HG02798 (cell line): ENCODE data around the gene PPARG.

Experiments
- ATAC-seq: cut with Tn5 transposase; IDR thresholded peaks from one replicate; pipeline ENCODE4 v1.9.1; 2021; ENCODE audit warnings: mild to moderate bottlenecking; ENCODE audit not compliant: unreplicated experiment, poor library complexity

PPARG gene

DNA sequence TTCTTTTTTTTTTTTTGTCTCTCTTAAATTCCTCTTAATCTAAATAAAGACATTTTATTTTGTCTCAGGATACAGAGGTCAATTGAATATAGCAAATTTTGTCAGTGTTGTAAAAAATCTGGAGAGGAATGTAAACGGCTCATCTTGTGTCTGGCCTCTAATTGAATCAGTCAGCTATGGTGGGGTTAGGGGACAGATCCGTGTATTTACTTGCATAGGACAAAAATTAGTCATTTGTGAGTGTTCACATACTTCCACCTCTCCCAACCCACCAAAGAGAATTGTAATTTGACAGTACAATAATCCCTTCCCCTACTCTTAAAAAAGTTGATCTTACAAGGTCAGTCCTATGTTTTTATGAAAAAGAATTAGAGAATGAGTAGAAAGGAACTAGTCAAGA is 18.3 kb downstream of the PPARG start:
- ATAC-seq, result no peak

- no peak for ATAC-seq
Measured at GRCh38 chr3:12308517-12308916, 19.6 kb downstream of the PPARG start.

- no peak for ATAC-seq
Measured at GRCh38 chr3:12309716-12310115, 20.8 kb downstream of the PPARG start.

DNA sequence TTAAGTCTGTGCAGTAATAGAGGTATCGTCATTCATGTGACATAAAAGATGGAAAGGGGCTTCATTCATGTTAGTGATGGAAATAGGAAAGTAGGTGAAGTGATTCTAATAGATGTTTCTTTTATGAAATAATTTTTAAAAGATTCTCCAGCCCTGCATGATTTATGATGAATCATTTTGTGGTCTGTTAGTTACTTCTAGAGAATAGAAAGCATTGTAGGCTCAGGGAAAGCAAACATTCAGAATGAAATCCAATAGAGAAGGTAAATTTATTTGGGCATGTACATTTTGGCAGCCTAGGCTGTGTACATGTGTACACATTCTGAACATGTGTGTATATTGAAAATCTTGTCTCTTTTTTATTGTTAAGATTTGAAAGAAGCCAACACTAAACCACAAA is 23.1 kb downstream of the PPARG start:
- no peak for ATAC-seq

- ATAC-seq, result no peak
Measured at GRCh38 chr3:12313519-12313918, 24.6 kb downstream of the PPARG start.

DNA sequence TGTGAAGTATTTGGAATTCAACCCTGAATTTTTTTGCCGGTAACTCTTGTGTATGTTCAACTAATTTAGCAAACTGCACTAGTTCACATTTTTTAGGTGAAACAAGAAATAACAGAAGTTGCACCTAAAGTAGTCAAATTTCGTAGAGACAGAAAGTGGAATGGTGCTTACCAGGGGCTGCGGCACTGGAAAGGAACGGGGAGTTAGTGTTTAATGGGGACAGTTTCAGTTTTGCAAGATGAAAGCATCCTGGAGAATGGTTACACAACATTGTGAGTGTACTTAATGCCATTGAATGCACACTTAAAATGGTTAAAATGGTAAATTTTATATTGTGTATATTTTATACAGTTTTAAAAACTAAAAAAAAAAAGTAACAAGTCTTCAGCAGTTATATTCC is 27.4 kb downstream of the PPARG start:
- ATAC-seq, result no peak

DNA sequence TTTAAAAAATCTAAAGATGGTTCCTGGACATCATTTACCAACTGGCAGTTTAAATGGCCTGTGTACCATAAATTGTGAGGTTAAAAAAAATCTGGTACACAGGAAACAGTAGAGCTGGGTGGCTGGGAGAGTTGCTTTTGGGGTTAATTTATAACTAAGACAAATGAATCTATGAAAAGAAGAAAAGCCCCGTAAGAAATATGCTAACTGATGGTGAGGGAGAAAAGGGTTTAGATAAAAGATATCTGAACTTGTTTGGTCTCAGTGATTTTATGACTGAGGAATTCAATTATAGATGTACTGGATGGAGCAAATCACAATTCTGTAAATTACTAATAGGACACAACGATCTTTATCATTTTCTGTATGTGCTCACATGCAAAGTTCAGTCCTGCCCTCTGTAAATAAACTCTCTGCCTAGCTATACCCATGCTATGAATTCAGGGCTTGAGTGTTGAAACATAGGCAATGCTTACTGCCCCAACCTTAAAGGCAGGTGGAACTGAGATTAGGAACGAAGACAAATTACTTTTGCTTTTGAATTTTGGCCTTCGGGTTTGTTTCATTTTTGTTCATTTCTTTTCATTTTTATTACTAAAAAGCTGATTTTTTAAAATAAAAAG is 28.0 kb downstream of the PPARG start:
- peak; percentile 68 for ATAC-seq

DNA sequence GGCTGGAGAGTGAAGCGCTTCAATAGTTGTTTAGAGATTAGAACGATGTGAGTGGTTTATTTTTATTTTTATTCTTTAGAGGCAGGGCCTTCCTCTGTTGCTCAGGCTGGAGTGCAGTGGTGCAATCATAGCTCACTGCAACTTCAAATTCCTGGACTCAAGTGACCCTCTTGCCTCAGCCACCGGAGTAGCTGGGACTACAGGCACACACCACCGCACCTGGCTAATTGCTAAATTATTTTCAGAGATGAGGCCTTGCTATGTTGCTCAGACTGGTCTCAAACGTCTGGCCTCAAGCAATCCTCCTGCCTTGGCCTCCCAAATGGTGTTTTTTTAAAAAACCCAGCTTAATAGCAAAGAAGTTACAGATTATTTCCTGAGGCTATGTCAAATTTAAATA is 29.0 kb downstream of the PPARG start:
- ATAC-seq, result no peak

GRCh38 chr3:12318758-12319621 is 30.1 kb downstream of the PPARG start:
- ATAC-seq, result no peak

GRCh38 chr3:12321015-12321414 is 32.1 kb downstream of the PPARG start:
- ATAC-seq, result no peak

GRCh38 chr3:12323237-12323636 is 34.4 kb downstream of the PPARG start:
- ATAC-seq, result no peak

- ATAC-seq, result no peak
Measured at GRCh38 chr3:12325586-12326515, 37.0 kb downstream of the PPARG start.

DNA sequence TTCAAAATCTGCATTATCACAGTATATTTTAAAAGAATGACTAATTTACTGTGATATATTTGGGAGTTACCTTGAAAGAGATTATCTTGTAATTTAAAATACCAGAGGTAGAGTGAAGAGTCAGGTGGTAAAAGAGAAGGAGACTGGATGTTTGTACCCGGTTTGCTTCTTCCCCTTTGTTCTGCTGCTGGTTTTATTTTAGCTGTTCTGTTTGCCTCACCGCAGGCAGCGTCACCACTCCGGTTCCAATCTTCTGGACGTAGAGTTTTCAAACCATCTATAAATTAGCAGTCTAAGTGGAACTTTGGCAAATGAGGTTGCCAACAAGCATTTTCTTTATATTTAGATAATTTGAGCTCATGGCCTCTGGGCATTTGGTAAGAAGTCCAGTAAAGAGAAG is 38.2 kb downstream of the PPARG start:
- ATAC-seq, result no peak

GRCh38 chr3:12328132-12328836 is 39.4 kb downstream of the PPARG start:
- no peak for ATAC-seq

DNA sequence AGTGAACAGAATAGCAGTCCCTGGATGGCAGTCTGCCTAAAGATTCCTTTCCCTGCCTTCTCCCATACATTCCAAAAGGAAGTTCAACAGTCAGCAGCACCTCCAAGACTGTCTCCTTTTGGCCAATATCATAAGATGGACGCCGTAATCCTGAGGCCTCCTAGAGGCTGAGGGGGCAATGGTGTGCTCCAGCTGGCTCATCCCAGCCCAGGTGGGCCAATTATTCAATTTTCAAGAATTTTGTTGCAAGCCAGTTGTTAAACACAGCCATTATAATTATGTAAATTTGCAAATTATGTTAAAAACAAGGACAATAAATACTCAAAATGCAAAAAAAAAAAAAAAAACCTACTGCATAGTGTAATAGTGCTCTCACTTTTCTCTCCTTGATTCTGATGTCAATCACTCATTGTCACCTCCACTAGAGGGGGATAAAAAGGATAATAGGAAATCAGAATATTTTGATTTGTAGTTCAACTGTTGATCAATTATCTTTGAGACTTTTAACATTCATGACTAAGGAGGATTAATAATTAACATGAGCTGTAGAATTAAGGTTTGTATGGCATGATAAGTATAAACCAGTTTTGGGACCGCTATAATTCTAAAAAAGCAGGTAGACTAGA is 40.1 kb downstream of the PPARG start:
- ATAC-seq, result no peak

GRCh38 chr3:12334786-12335185 is 45.9 kb downstream of the PPARG start:
- no peak for ATAC-seq

GRCh38 chr3:12335421-12335820 is 46.6 kb downstream of the PPARG start:
- no peak for ATAC-seq

- ATAC-seq, result no peak
Measured at GRCh38 chr3:12336099-12336498, 47.2 kb downstream of the PPARG start.

- no peak for ATAC-seq
Measured at GRCh38 chr3:12338595-12339546, 50.0 kb downstream of the PPARG start.
